NT2/D1 (cell line): ENCODE data around the gene GTF3C5.
"Not testable (repeated sequence)": the region's sequence is repeated elsewhere in the genome, so short reads cannot be mapped to it uniquely, and the experiment has no call there.

Source experiments
- DNase-seq: peaks from one replicate; pipeline ENCODE4 v3.0.0-alpha.2; 2011; ENCODE audit warnings: low read depth, low spot score
- H3K27me3 ChIP-seq: 2 replicates; pipeline ENCODE4 v1.6.0; 2011; ENCODE audit warnings: mild to moderate bottlenecking; ENCODE audit not compliant: insufficient read length, insufficient read depth
- H3K36me3 ChIP-seq: 2 replicates; pipeline ENCODE4 v1.6.1; 2011; ENCODE audit warnings: mild to moderate bottlenecking, low read length, mixed read lengths; ENCODE audit not compliant: insufficient read depth, insufficient read length
- H3K4me1 ChIP-seq: 2 replicates; pipeline ENCODE4 v1.5.1; 2011; ENCODE audit not compliant: insufficient read depth, insufficient read length
- H3K4me3 ChIP-seq: 2 replicates; pipeline ENCODE4 v1.5.1; 2011; ENCODE audit warnings: low read depth; ENCODE audit not compliant: insufficient read length
- H3K9ac ChIP-seq: 2 replicates; pipeline ENCODE4 v1.6.0; 2011; ENCODE audit warnings: low read depth; ENCODE audit not compliant: insufficient read length
- H3K9me3 ChIP-seq: 2 replicates; pipeline ENCODE4 v1.5.1; 2011; ENCODE audit warnings: mild to moderate bottlenecking, low read length; ENCODE audit not compliant: insufficient read depth
- SUZ12 ChIP-seq: IDR thresholded peaks from 2 replicates; pipeline ENCODE4 v1.6.1; 2011; ENCODE audit not compliant: insufficient read length, insufficient read depth; ENCODE audit errors: extremely low read depth
- YY1 ChIP-seq: IDR thresholded peaks from 2 replicates; pipeline ENCODE4 v1.6.1; 2011; ENCODE audit not compliant: insufficient read length, insufficient read depth
- ZNF274 ChIP-seq: IDR thresholded peaks from 2 replicates; pipeline ENCODE4 v1.6.1; 2011; ENCODE audit warnings: mild to moderate bottlenecking, low read depth, low read length

Gene GTF3C5

DNA sequence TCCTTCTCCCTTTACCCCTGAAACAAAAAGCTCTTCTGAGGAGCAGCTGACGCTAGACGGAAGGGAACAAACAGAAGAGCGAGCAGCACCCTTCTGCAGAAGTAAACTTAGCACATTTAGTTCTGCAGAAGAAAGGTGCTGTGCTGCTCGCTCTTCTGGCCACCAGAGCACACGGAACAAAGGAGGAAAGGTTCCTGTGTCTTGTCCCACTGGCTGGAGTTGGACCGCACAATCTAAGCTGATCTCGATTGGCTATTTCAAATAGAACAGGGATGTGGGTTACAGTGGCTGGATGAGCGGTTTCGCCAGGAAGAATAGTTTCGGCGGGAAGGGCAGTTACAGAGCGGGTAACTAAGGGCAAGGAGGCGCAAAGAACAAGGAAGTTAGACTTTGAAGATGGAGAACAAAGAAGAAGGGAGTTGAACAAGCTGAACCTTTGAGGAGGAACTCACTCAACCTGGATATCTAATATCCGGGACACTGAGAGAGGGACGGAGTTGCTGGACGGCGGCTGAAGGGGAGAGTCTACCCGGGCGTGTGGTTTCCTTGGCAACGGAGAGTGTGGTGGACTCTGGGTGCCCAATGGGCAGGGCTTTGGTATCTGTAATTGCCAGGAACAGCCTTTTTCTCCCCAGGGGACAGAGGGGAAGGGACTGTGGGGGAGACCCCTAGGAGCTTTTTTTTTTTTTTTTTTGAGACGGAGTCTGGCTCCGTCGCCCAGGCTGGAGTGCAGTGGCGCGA lies 7.1 kb downstream of the GTF3C5 start:
- no peaks in the 10 kb centered on the region for H3K27me3 ChIP-seq
- no peaks in the 10 kb centered on the region for H3K4me1 ChIP-seq
- TF ChIP-seq SUZ12 (no peak), ZNF274 (no peak), YY1 (no peak)
- peaks cover 73% of the 10 kb centered on the region for H3K36me3 ChIP-seq
- no peak overlapping the region for H3K9ac ChIP-seq
- peaks cover 9% of the 10 kb centered on the region for H3K9me3 ChIP-seq
- no peak overlapping the region for H3K4me3 ChIP-seq
- DNase-seq: no peak

- H3K27me3 ChIP-seq, H3K4me3 ChIP-seq, H3K9ac ChIP-seq, H3K4me1 ChIP-seq, DNase-seq, H3K9me3 ChIP-seq: not testable (repeated sequence)
- peaks cover 77% of the 10 kb centered on the region for H3K36me3 ChIP-seq
Observed at GRCh38 chr9:133040892-133041479, 10.2 kb downstream of the GTF3C5 start.

GRCh38 chr9:133041958-133042357 lies 11.2 kb downstream of the GTF3C5 start:
- Histone ChIP-seq H3K4me3 (no peak overlapping the region), H3K4me1 (peaks cover 5% of the 10 kb centered on the region), H3K9me3 (no peaks in the 10 kb centered on the region), H3K9ac (no peak overlapping the region), H3K36me3 (peaks cover 78% of the 10 kb centered on the region), H3K27me3 (no peaks in the 10 kb centered on the region)
- no peak for DNase-seq
- TF ChIP-seq YY1 (no peak), ZNF274 (no peak), SUZ12 (no peak)

DNA sequence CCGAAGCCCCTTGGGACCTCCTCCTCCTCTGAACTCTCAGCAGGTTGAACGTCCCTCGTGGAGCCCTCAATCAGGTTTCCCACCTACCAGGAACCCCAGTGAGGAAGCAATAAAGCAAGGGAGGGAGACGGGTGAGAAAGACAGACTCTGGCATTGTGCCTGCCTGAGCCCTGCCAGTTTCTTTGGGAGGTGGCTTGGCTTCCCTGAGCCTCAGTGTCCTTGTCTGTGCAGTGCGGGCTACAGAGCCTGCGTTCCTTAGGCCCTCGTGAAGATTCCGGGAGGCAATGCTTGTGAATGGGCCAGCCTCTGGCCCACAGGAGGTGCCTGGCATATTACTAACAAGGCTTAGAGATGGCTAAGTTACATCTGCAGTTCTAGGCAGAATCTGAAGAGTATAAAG lies 11.9 kb downstream of the GTF3C5 start:
- Histone ChIP-seq H3K4me3 (no peak overlapping the region), H3K36me3 (peaks cover 78% of the 10 kb centered on the region), H3K4me1 (peaks cover 5% of the 10 kb centered on the region), H3K9me3 (no peaks in the 10 kb centered on the region), H3K9ac (no peak overlapping the region), H3K27me3 (no peaks in the 10 kb centered on the region)
- DNase-seq: no peak
- TF ChIP-seq SUZ12 (no peak), YY1 (no peak), ZNF274 (no peak)

- Histone ChIP-seq H3K27me3 (no peaks in the 10 kb centered on the region), H3K36me3 (peaks cover 80% of the 10 kb centered on the region), H3K4me1 (peaks cover 5% of the 10 kb centered on the region), H3K4me3 (no peak overlapping the region), H3K9me3 (no peaks in the 10 kb centered on the region), H3K9ac (no peak overlapping the region)
- no peak for DNase-seq
- TF ChIP-seq ZNF274 (no peak), SUZ12 (no peak), YY1 (no peak)
Observed at GRCh38 chr9:133043449-133044035, 12.7 kb downstream of the GTF3C5 start.

- no peak for DNase-seq
- H3K36me3 ChIP-seq: peaks cover 82% of the 10 kb centered on the region
- no peak overlapping the region for H3K4me3 ChIP-seq
- H3K27me3 ChIP-seq: no peaks in the 10 kb centered on the region
- H3K9me3 ChIP-seq: no peaks in the 10 kb centered on the region
- peaks cover 5% of the 10 kb centered on the region for H3K4me1 ChIP-seq
- no peak for TF ChIP-seq ZNF274
- TF ChIP-seq YY1: no peak
- no peak for TF ChIP-seq SUZ12
- no peak overlapping the region for H3K9ac ChIP-seq
Observed at GRCh38 chr9:133044125-133044524, 13.3 kb downstream of the GTF3C5 start.

DNA sequence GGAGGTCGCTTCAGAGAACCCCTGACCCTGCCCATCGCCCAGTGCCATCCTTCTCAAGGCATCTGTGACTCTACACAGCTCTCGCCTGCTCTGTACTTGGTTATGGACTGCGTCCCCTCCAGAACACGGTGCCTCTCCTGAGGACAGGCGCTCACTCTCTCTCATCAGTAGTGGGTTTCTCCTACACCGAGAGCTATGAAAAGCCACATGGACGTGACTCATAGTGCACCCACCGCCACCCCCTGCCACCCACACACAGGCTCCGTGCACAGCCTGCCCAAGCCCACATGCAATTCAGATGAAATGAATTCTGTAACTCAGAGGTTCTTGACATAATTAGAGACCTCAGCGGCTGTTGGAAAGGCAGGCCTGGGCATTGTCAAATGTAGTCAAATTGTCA lies 13.9 kb downstream of the GTF3C5 start:
- H3K9ac ChIP-seq: no peak overlapping the region
- H3K36me3 ChIP-seq: peaks cover 87% of the 10 kb centered on the region
- no peak for TF ChIP-seq ZNF274
- TF ChIP-seq YY1: no peak
- TF ChIP-seq SUZ12: no peak
- no peak overlapping the region for H3K4me3 ChIP-seq
- H3K9me3 ChIP-seq: no peaks in the 10 kb centered on the region
- no peak for DNase-seq
- no peaks in the 10 kb centered on the region for H3K27me3 ChIP-seq
- peaks cover 5% of the 10 kb centered on the region for H3K4me1 ChIP-seq

DNA sequence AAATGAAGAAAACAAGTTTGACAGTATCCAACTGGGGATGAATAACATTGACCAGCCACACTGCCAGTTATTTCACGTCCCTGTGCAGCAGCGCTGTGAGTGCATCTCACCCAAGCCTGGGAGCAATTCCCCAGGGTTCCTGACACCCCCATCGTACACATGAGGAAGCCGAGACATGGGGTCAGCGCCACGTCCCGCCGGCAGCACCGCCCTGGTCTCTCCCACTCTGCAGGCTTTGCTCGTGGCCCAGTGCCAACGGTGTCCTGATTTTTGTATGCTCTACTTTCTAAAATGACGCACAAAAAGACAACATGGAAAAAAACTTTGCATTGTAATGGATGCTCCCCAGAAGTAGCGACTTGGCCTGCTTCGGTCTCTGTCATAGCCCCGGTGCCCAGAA lies 14.3 kb downstream of the GTF3C5 start:
- no peaks in the 10 kb centered on the region for H3K9me3 ChIP-seq
- no peak overlapping the region for H3K4me3 ChIP-seq
- H3K36me3 ChIP-seq: peaks cover 87% of the 10 kb centered on the region
- TF ChIP-seq YY1 (no peak), ZNF274 (no peak), SUZ12 (no peak)
- H3K27me3 ChIP-seq: no peaks in the 10 kb centered on the region
- no peak overlapping the region for H3K9ac ChIP-seq
- H3K4me1 ChIP-seq: peaks cover 5% of the 10 kb centered on the region
- no peak for DNase-seq
